GM21737 (cell line): ENCODE results near the gene XDH.

Source experiments
- ATAC-seq: cut with Tn5 transposase; IDR thresholded peaks from one replicate; pipeline ENCODE4 v1.9.1; 2021; ENCODE audit warnings: mild to moderate bottlenecking, moderate library complexity; ENCODE audit not compliant: unreplicated experiment

Gene XDH

DNA sequence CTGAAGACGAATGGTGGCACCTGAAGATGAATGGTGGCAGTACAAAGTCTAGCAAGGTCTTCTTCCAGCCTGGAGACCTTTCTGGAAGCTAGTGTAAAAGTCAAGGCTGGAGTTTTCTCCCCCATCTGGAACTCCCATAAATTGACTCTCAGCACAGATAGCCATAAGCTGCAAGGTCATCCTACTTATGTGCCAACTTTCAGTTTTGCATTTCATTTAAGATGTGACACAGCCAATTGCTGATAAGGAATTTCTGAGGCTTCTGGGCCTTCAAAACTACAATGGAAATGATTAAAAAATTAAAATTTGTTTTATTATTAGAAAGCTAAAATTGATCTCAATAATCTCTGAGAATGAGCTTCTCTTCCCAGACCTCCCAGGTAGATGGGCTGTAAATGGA, 10.2 kb downstream of the XDH start:
- no peak for ATAC-seq

DNA sequence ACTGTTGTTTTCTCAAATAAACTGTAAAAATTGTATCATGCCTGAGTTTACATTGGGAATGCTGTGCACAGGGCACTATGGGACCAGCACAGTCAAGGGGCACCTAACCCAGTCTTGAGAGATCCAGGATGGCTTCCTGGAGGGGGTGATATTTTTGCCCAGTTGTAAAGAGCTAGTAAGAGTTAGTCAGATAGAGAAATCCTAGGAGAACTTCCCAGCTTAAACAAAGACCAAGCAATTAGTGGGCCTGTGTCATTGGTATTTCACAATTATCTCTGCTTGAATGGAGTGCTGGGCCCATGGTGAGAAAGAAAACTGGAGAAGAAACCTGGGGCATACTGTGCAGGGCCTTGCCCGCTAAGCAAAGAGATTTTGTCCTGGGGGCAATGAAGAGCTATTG, 12.2 kb downstream of the XDH start:
- no peak for ATAC-seq

DNA sequence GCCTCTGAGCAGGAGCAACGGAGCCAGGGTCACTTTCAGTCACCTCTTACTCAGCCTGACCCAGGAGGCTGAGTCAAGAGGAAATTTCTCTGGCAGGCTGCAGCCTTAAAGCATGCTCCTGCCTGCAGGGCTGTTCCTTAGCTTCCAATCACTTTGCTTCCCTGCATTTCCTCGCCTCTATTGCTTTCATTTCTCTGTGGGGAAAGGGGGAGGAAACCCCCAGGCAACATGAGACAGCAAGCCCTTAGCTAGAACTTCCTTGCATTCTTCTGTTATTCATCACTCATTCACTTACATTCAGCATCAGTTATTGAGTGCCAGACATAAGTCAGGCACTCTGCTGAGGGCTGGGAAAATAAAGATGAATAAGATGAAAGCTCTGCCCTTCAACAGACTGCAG, 13.0 kb downstream of the XDH start:
- no peak for ATAC-seq

DNA sequence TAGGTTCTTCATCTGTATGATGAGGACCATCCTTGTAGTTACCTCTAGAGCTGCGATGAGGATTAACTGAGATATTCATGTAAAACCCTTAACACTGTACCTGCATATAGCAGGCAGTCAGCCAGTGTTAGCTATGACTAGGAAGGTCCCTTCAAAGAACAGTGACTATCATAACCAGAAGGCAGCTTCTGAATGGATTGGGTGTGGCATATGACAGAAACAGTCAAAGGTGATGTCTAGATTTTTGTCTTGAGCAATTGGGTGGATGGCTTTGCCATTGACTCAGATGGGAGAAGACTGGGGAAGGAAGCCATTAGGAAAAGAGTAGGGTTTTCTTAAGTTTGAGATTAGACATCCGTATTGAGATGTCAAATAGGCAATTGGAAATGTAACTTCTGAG, 15.7 kb downstream of the XDH start:
- no peak for ATAC-seq

GRCh38 chr2:31397094-31397493, 17.4 kb downstream of the XDH start:
- ATAC-seq: no peak

GRCh38 chr2:31390324-31390723, 24.2 kb downstream of the XDH start:
- no peak for ATAC-seq

GRCh38 chr2:31388736-31389135, 25.8 kb downstream of the XDH start:
- ATAC-seq: no peak

DNA sequence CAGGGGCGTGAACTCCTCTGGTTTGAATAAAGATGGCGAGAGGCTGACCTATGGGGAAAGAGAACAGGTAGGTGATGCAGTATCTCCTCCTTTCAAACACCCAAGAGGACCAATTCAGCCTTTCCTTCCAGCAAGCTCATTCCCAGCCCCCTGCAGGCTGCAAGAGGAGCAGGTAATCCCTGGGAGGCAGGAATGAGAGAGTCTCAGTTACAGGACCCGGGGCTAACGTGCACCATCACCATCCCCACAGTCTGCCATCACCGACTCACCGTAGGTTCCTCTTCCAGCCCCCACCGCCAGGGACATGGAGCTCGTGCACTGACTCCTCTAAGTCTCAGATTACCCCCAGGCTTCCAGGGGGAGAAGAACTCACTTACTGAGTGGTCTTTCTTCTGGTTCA, 26.7 kb downstream of the XDH start:
- ATAC-seq: no peak

- no peak for ATAC-seq
These were observed 27.9 kb downstream of the XDH start for GRCh38 chr2:31386648-31387047.

DNA sequence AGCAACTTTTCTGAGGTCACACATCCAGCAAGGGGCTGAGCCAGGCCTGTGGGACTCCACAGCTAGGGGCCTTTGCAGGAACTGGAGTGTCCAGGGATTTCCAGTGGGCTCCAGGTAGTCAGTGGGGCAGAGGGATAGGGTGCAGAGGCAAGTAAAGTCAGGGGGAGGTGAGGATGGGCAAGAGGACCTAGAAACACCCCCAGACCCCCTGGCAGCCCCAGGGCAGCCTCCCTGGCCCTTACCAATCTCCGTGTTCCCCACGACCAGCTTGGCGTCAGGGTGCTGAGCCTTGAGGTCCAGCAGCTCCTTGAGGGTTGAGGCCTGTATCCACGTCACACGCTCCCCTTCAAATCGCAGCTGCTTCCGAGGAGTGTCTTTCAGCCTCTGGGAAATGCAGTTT, 28.4 kb downstream of the XDH start:
- no peak for ATAC-seq

DNA sequence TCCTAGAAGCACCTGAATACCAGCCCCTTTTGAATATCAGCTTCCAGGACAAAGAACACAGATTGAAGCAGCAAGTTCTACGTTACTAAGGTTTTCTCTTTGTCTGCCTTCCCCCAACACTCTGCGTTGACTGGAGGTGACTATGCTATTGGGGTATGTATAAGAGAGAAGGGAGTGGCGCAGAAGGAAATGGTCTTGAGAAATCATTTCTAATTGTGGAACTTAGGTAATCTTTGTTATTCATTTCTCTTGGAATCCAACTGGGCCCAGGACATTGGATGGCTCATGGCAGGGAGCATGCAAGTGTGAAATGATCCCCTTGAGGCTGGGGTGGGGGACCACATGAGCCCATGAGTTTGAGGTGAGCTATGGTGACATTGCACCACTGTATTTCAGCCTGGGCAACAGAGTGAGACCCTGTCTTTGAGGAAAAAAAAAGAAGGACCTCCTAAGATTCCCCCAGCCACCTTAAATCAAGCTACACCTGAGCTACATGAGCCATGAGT, 29.7 kb downstream of the XDH start:
- no peak for ATAC-seq

GRCh38 chr2:31384351-31384750, 30.2 kb downstream of the XDH start:
- no peak for ATAC-seq

GRCh38 chr2:31383471-31384153, 30.9 kb downstream of the XDH start:
- no peak for ATAC-seq

- ATAC-seq: no peak
These were observed 32.0 kb downstream of the XDH start for GRCh38 chr2:31382452-31383120.

- no peak for ATAC-seq
These were observed 32.9 kb downstream of the XDH start for GRCh38 chr2:31381601-31382000.

DNA sequence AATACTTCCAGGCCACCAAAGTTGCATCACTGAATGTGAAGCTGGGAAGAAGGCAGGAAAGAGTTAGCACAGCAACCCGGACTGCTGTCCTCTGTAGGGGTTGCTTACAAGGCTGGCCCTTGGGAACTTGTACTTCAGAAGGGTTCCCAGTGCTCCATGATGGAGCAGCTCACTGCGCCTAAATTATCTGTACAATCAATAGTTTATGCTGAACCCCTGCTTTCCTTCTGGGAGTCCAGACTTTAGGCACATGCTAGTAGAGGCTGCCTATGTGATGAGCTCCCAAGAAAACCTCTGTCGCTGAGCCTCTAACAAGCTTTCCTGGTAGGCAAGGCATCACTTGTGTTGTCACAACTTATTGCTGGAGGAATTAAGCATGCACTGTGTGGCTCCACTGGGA, 34.3 kb downstream of the XDH start:
- no peak for ATAC-seq

GRCh38 chr2:31379747-31380146, 34.8 kb downstream of the XDH start:
- no peak for ATAC-seq

GRCh38 chr2:31378791-31379501, 35.6 kb downstream of the XDH start:
- no peak for ATAC-seq

GRCh38 chr2:31378389-31378788, 36.2 kb downstream of the XDH start:
- no peak for ATAC-seq

DNA sequence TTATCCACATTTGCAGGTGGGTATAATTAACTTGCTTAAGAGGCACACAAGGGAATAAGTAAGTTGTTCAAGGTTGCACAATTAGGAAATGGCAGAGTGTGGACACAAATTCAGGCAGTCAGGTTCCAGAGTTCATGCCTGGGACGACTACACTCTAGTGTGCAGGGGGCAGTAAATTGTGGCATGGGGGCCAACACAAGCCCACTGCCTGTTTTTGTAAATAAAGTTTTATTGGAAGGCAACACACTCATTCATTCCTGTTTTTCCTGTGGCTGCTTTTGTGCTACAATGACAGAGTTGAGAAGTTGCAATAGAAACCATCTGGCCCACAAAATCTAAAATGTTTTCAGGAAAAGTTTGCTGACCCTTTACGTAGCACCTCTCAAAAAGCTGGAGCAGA, 41.4 kb downstream of the XDH start:
- no peak for ATAC-seq

GRCh38 chr2:31372097-31372496, 42.4 kb downstream of the XDH start:
- no peak for ATAC-seq

GRCh38 chr2:31371691-31372090, 42.9 kb downstream of the XDH start:
- no peak for ATAC-seq
